Adrenal gland (tissue), 5 donors: ENCODE measurements around the gene BTBD9.

Source experiments
- POLR2A ChIP-seq, 2 donors: fragments of 450-650 bp; IDR thresholded peaks; one replicate each; pipeline ENCODE4 v1.6.1; 2017; ENCODE audit warnings: antibody characterized with exemption in 2 of 2, mild to moderate bottlenecking in 2 of 2, moderate library complexity in 1 of 2
- TF ChIP-seq, protein P1 (sequence below), 6 experiments: fragments of 450-650 bp in 4 of 6; fragments of 200-600 bp in 2 of 6; sonication (generic) in 1 of 6; IDR thresholded peaks; 1 replicate in 5 of 6; 2 replicates in 1 of 6; pipeline versions ENCODE4 v1.5.1 to v1.8.0; 2016 to 2021; ENCODE audit warnings: antibody characterized with exemption in 6 of 6, mild to moderate bottlenecking in 2 of 6, moderate library complexity in 1 of 6
- donor health status: DM: no; HTN: no; CAD: no.

DNA sequence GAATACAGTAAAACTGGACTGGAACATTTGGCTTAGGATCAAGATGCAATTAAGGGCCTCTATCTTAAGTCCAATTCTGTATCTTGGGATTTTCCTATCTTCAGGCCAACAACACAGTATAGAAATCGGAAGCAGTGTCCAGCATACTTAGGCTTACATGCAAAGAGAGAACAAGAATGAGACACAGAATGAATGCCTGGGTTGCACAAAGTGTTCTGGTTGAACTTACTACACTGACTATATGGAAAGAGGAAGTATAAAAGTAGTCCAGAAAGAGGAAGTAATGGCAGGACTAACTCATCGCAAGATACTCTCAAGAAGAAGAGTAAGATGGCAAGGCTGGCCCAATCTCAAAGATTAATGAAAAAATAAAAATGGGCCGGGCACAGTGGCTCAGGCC, 87.6 kb downstream of the BTBD9 start:
- TF ChIP-seq, protein P1, sequence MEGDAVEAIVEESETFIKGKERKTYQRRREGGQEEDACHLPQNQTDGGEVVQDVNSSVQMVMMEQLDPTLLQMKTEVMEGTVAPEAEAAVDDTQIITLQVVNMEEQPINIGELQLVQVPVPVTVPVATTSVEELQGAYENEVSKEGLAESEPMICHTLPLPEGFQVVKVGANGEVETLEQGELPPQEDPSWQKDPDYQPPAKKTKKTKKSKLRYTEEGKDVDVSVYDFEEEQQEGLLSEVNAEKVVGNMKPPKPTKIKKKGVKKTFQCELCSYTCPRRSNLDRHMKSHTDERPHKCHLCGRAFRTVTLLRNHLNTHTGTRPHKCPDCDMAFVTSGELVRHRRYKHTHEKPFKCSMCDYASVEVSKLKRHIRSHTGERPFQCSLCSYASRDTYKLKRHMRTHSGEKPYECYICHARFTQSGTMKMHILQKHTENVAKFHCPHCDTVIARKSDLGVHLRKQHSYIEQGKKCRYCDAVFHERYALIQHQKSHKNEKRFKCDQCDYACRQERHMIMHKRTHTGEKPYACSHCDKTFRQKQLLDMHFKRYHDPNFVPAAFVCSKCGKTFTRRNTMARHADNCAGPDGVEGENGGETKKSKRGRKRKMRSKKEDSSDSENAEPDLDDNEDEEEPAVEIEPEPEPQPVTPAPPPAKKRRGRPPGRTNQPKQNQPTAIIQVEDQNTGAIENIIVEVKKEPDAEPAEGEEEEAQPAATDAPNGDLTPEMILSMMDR (IDR thresholded peaks at IDR 0.05), result no peak
- no peak for TF ChIP-seq POLR2A (IDR thresholded peaks at IDR 0.05)
